GM12892 (cell line): ENCODE measurements around the gene SHOX.

Experiments
- POLR2A ChIP-seq: IDR thresholded peaks from 2 replicates; pipeline ENCODE4 v1.6.1; 2011; ENCODE audit warnings: low read depth, low read length, control low read depth
- POLR2AphosphoS5 ChIP-seq: IDR thresholded peaks from 2 replicates; pipeline ENCODE4 v1.6.1; 2011; ENCODE audit warnings: low read depth, low read length, control low read depth
- TAF1 ChIP-seq: IDR thresholded peaks from 2 replicates; pipeline ENCODE4 v1.6.1; 2011; ENCODE audit warnings: low read depth, mild to moderate bottlenecking, control low read depth, low read length, borderline replicate concordance

DNA sequence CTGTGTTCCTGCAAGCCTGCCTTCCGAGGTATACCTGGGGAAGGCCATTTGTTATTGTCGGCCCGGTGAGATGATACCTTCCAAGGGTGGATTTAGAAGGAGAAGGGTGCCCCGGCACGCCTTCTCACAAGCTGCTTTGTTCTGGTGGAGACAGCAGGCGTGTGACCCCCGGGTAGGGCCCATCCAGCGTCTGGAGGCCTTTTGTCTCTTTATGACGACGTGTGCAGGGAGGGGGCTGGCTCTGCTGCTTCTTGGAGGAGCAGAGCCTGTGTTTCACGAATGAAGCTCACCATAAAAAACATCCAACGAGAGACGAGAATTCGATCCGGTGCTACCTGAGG is 45.3 kb downstream of the SHOX start:
- TF ChIP-seq POLR2A = no peak
- no peak for TF ChIP-seq POLR2AphosphoS5
- TF ChIP-seq TAF1 = no peak
